Fibroblast of mammary gland (primary cell): ENCODE measurements around the gene WNT6.

Source experiments
- DNase-seq: peaks from one replicate; pipeline ENCODE4 v3.0.0-alpha.2; 2010; ENCODE audit warnings: low read depth
- H3K4me3 ChIP-seq: 2 replicates; pipeline ENCODE4 v1.5.1; 2011; ENCODE audit warnings: low read depth, mild to moderate bottlenecking, low read length, moderate library complexity; ENCODE audit not compliant: control insufficient read depth
- TF ChIP-seq, protein P1 (sequence below): conservative IDR thresholded peaks from 2 replicates; pipeline ENCODE4 v1.5.1; 2011; ENCODE audit warnings: low read depth, low read length, inconsistent platforms; ENCODE audit not compliant: control insufficient read depth, insufficient read depth

The WNT6 gene

GRCh38 chr2:218814540-218815243 is 44.9 kb upstream of the WNT6 start:
- H3K4me3 ChIP-seq = no peak overlapping the region
- no peak for DNase-seq
- TF ChIP-seq, protein P1, sequence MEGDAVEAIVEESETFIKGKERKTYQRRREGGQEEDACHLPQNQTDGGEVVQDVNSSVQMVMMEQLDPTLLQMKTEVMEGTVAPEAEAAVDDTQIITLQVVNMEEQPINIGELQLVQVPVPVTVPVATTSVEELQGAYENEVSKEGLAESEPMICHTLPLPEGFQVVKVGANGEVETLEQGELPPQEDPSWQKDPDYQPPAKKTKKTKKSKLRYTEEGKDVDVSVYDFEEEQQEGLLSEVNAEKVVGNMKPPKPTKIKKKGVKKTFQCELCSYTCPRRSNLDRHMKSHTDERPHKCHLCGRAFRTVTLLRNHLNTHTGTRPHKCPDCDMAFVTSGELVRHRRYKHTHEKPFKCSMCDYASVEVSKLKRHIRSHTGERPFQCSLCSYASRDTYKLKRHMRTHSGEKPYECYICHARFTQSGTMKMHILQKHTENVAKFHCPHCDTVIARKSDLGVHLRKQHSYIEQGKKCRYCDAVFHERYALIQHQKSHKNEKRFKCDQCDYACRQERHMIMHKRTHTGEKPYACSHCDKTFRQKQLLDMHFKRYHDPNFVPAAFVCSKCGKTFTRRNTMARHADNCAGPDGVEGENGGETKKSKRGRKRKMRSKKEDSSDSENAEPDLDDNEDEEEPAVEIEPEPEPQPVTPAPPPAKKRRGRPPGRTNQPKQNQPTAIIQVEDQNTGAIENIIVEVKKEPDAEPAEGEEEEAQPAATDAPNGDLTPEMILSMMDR = no peak

- no peak for DNase-seq
- no peak overlapping the region for H3K4me3 ChIP-seq
- TF ChIP-seq, protein P1 = no peak
Measured at GRCh38 chr2:218815244-218815637, 44.4 kb upstream of the WNT6 start.

- TF ChIP-seq, protein P1 = no peak
- no peak overlapping the region for H3K4me3 ChIP-seq
- DNase-seq = no peak
Measured at GRCh38 chr2:218815649-218816048, 44.0 kb upstream of the WNT6 start.

DNA sequence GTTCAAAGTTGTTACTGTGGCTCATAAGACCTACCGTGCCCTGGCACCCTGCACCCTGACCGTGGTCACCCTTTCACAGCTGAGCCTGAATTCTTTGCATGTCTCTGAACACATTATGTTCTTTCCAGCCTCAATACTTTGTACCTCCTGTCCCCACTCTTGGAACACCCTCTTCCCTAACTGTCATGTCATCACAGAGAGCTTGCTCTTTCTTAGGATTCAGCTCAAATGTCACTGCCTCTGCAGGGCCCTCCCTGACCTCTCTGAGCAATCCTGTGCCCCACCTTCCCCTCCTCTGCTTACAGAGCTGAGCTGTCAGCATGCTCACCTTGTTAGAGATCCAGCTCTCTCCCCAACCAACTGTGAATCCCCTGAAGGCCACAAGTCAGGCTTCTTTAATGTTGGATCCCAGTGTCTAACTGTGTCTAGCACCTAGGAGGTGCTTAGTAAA is 43.0 kb upstream of the WNT6 start:
- no peak for DNase-seq
- no peak overlapping the region for H3K4me3 ChIP-seq
- TF ChIP-seq, protein P1 = no peak

DNA sequence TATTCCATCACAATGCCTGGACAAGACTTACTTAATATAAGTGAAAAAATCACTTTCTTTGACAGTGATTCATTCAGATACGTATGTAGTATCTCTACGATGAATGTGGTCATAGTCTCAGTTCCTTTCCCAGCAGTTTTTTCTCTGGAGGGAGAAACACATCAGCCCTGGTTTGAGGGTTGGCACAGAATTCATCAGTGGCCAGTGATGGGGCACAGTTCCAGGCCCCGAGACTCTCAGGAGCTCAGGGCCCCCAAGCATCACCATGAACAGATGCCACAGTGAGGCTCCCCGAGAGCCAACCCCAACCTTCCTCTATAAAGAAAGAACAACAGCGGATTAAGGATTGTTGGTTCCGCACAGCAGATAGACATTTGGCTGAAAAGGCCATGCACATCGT is 40.5 kb upstream of the WNT6 start:
- DNase-seq = no peak
- TF ChIP-seq, protein P1 = no peak
- no peak overlapping the region for H3K4me3 ChIP-seq

DNA sequence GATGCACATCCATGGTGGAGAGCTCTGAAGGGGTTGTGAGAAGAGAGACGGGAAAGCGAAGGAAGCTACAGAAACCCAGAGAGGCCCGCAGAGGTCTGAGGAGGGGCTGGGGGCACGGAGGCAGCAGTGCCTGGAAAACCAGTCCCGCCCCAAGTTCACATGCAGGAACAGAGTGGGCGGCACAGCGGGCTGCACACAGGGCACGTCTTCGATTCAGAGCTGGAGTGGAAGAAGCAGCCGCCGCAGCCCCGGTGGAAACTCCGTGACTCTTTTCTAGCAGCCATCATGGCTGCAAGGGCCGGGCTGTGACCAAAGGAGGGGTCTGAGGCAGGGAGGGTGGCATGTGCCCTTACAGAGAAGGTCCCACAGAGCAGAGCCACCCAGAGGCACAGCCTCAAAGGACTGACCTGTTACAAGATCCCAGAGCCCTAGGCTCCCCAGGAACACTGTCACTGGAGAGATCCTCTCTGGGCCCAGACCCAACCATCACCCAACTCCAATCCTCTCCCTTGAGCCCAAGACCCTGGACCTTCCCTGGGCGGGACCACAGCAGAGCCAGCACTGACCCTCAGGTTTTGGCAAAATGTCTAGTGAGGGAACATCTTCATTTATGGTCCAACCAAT is 38.7 kb upstream of the WNT6 start:
- DNase-seq = no peak
- no peak overlapping the region for H3K4me3 ChIP-seq
- TF ChIP-seq, protein P1 = no peak
